ENCODE measurements around the gene SOST. TPM values are rescaled to one million over a fixed set of nuclear protein-coding genes. Genes with fewer than 3 reads are reported as not detected.

SOST gene
- total and polyA plus RNA-seq, 2 donors (not counting 1 experiment from before 2014, with no cell fraction given): not detected

GRCh38 chr17:43714465-43715149 is 44.0 kb downstream of the SOST start:
- Histone ChIP-seq H3K4me1 (ENCODE audit: control insufficient read depth, extremely low read depth, insufficient read depth, low read length) (no peaks in the 10 kb centered on the region), H2AFZ (ENCODE audit: low read length) (no peak overlapping the region), H3K4me2 (ENCODE audit: extremely low read depth, insufficient read depth, low read length) (no peak overlapping the region), H3K9ac (ENCODE audit: insufficient read depth, low read length) (no peak overlapping the region), H4K20me1 (ENCODE audit: control insufficient read depth, extremely low read depth, insufficient read depth, low read length) (no peaks in the 10 kb centered on the region), H3K27ac (ENCODE audit: insufficient read depth, low read length) (no peak overlapping the region), H3K36me3 (ENCODE audit: control insufficient read depth, insufficient read depth, low read length) (no peaks in the 10 kb centered on the region), H3K27me3 (ENCODE audit: control insufficient read depth, insufficient read depth, low read length) (no peaks in the 10 kb centered on the region), H3K4me3 (replicated peaks in 1 of 4; ENCODE audit: control extremely low read depth in 1 of 4, insufficient read depth in 1 of 4, low read depth in 3 of 4, low read length in 4 of 4) (no peak overlapping the region), H3K9me3 (ENCODE audit: control insufficient read depth, insufficient read depth, low read depth, low read length) (no peaks in the 10 kb centered on the region), H3K79me2 (ENCODE audit: control insufficient read depth, insufficient read depth, low read length) (no peaks in the 10 kb centered on the region)
- TF ChIP-seq EZH2 (IDR thresholded peaks at IDR 0.05; ENCODE audit: low read length, missing control alignments): no peak
- TF ChIP-seq, protein P1, sequence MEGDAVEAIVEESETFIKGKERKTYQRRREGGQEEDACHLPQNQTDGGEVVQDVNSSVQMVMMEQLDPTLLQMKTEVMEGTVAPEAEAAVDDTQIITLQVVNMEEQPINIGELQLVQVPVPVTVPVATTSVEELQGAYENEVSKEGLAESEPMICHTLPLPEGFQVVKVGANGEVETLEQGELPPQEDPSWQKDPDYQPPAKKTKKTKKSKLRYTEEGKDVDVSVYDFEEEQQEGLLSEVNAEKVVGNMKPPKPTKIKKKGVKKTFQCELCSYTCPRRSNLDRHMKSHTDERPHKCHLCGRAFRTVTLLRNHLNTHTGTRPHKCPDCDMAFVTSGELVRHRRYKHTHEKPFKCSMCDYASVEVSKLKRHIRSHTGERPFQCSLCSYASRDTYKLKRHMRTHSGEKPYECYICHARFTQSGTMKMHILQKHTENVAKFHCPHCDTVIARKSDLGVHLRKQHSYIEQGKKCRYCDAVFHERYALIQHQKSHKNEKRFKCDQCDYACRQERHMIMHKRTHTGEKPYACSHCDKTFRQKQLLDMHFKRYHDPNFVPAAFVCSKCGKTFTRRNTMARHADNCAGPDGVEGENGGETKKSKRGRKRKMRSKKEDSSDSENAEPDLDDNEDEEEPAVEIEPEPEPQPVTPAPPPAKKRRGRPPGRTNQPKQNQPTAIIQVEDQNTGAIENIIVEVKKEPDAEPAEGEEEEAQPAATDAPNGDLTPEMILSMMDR (conservative IDR thresholded peaks at IDR 0.05 in 1 of 2, IDR thresholded peaks at IDR 0.05 in 1 of 2; ENCODE audit: low read depth in 1 of 2, low read length in 2 of 2): no peak
- peak in 1 of 2 donors; percentile 77 for DNase-seq (ENCODE audit: low read depth in 2 of 2)

GRCh38 chr17:43713494-43714162 is 45.0 kb downstream of the SOST start:
- TF ChIP-seq EZH2 (IDR thresholded peaks at IDR 0.05; ENCODE audit: low read length, missing control alignments): no peak
- TF ChIP-seq, protein P1 (conservative IDR thresholded peaks at IDR 0.05 in 1 of 2, IDR thresholded peaks at IDR 0.05 in 1 of 2; ENCODE audit: low read depth in 1 of 2, low read length in 2 of 2): no peak
- Histone ChIP-seq H3K9me3 (ENCODE audit: control insufficient read depth, insufficient read depth, low read depth, low read length) (no peaks in the 10 kb centered on the region), H3K4me2 (ENCODE audit: extremely low read depth, insufficient read depth, low read length) (peak overlapping the region; percentile 80), H3K36me3 (ENCODE audit: control insufficient read depth, insufficient read depth, low read length) (no peaks in the 10 kb centered on the region), H3K79me2 (ENCODE audit: control insufficient read depth, insufficient read depth, low read length) (no peaks in the 10 kb centered on the region), H3K4me1 (ENCODE audit: control insufficient read depth, extremely low read depth, insufficient read depth, low read length) (no peaks in the 10 kb centered on the region), H4K20me1 (ENCODE audit: control insufficient read depth, extremely low read depth, insufficient read depth, low read length) (no peaks in the 10 kb centered on the region), H2AFZ (ENCODE audit: low read length) (peak overlapping the region; percentile 29), H3K27me3 (ENCODE audit: control insufficient read depth, insufficient read depth, low read length) (no peaks in the 10 kb centered on the region), H3K4me3 (replicated peaks in 1 of 4; ENCODE audit: control extremely low read depth in 1 of 4, insufficient read depth in 1 of 4, low read depth in 3 of 4, low read length in 4 of 4) (peak overlapping the region; percentile 17 to 57 (median 33)), H3K27ac (ENCODE audit: insufficient read depth, low read length) (no peak overlapping the region), H3K9ac (ENCODE audit: insufficient read depth, low read length) (no peak overlapping the region)
- peak in 1 of 2 donors; percentile 34 for DNase-seq (ENCODE audit: low read depth in 2 of 2)

DNA sequence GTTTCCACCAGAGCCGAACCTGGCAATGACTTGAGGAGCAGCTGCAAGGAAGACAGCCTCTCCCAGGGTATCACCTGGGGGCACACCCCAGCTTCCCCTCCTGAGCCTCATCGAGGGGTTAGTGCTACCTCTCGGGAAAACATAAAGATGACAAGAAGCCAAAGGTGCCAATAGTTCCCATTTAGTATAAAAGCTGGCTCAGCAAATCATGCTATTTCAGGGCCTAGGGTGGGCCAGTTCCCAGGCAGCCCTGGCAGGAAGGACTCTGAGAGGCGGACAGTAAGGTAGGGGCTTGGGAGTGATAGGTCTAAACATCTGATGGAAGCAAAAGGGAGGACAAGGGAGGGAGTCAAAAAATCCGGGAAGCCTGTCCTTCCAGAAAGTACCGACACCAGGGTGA is 46.2 kb downstream of the SOST start:
- DNase-seq (ENCODE audit: low read depth in 2 of 2): no peak
- no peaks in the 10 kb centered on the region for H3K9me3 ChIP-seq (ENCODE audit: control insufficient read depth, insufficient read depth, low read depth, low read length)
- no peak for TF ChIP-seq EZH2 (IDR thresholded peaks at IDR 0.05; ENCODE audit: low read length, missing control alignments)
- TF ChIP-seq, protein P1 (conservative IDR thresholded peaks at IDR 0.05 in 1 of 2, IDR thresholded peaks at IDR 0.05 in 1 of 2; ENCODE audit: low read depth in 1 of 2, low read length in 2 of 2): no peak

More for the DNA sequence above, 46.2 kb downstream of the SOST start:
- Histone ChIP-seq H3K36me3 (ENCODE audit: control insufficient read depth, insufficient read depth, low read length) (no peaks in the 10 kb centered on the region), H3K79me2 (ENCODE audit: control insufficient read depth, insufficient read depth, low read length) (no peaks in the 10 kb centered on the region), H3K4me2 (ENCODE audit: extremely low read depth, insufficient read depth, low read length) (no peak overlapping the region), H3K27ac (ENCODE audit: insufficient read depth, low read length) (no peak overlapping the region), H4K20me1 (ENCODE audit: control insufficient read depth, extremely low read depth, insufficient read depth, low read length) (no peaks in the 10 kb centered on the region), H3K4me3 (replicated peaks in 1 of 4; ENCODE audit: control extremely low read depth in 1 of 4, insufficient read depth in 1 of 4, low read depth in 3 of 4, low read length in 4 of 4) (no peak overlapping the region), H3K9ac (ENCODE audit: insufficient read depth, low read length) (no peak overlapping the region), H2AFZ (ENCODE audit: low read length) (no peak overlapping the region), H3K27me3 (ENCODE audit: control insufficient read depth, insufficient read depth, low read length) (no peaks in the 10 kb centered on the region), H3K4me1 (ENCODE audit: control insufficient read depth, extremely low read depth, insufficient read depth, low read length) (no peaks in the 10 kb centered on the region)

All from fibroblast of lung (primary cell).